Posterior cingulate gyrus (tissue), 11 donors: ENCODE data around the gene TRPT1.

Source experiments
- DNase-seq, 10 donors: peaks; one replicate each; pipeline versions ENCODE4 v3.0.0 to v3.0.0-alpha.2; 2020 to 2021; ENCODE audit warnings: mixed read lengths in 3 of 10
- intact Hi-C: fragments of 100-400 bp; cut with DNase I; formaldehyde crosslinking; loops from one replicate; pipeline ENCODE4 v1.15.1; 2023

The TRPT1 gene

GRCh38 chr11:64233913-64234586 is 8.1 kb upstream of the TRPT1 start, which contains the start of gene VEGFB:
Gene VEGFB (plus strand): TSS chr11:64234584. CDS start chr11:64234834, 250 bp downstream.
- DNase-seq: peak in 7 of 10 donors; percentile 47 to 94 (median 73)
- intact Hi-C loops: loop anchor here (10.0 kb wide), 1 partner anchor 49 kb away; the partner anchor contains the start of gene STIP1

DNA sequence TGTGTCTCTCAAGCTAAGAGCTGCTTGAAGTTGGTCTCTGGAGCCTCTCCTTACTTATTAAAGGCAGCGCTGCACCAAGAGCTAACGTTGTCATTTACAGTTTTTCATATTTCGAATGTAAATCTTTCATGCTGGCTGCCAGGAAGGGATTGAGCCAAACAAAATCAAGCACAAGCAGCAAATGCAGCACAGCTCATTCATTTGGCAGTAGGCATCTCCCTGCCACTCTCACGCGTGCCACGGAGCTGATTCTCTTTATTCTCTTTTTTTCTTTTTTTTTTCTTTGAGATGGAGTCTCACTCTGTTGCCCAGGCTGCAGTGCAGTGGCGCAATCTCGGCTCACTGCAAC is 7.0 kb upstream of the TRPT1 start:
- no peak for DNase-seq
- intact Hi-C loops: loop anchor here (10.0 kb wide), 1 partner anchor 48 kb away; the partner anchor contains the start of gene STIP1

DNA sequence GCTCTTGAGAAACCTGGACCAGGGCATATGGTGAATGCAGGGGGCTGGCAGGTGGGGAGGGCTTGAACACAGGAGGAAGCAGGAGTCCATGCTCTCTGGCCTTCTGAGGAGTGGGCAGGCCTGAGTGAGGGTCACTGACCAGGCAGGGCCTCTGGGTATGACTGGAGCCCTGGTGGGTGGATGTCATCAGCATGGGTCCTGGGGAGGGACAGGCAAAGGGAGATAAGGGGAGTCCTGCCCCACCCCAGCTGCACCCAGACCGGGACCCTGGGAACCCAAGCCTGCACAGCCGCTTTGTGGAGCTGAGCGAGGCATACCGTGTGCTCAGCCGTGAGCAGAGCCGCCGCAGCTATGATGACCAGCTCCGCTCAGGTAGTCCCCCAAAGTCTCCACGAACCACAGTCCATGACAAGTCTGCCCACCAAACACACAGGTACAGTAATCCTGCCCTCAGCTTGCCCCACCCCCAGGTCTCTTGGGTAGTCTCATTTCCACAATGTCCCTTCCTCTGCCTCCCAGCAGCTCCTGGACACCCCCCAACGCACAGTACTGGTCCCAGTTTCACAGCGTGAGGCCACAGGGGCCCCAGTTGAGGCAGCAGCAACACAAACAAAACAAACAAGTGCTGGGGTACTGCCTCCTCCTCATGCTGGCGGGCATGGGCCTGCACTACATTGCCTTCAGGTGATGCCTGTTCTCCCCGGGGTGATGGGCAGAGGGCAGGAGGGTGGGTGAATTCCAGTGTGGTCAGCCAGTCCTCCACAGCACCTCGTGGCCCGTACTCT is 6.4 kb upstream of the TRPT1 start:
- no peak for DNase-seq

DNA sequence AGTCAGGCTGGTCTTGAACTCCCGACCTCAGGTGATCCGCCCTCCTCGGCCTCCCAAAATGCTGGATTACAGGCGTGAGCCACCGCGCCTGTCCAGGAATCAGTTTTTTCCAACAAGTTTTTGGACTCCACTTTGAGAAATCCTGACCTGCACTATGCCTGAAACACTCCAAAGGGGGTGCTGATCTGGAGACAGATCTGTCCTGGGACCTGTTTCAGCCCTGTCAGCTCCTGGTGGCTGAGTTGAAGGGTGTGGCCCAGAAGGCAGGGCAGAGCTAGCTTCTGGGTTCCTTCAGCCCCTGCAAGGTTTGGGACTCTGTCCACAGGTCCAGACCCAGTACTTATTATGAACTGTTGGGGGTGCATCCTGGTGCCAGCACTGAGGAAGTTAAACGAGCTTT is 5.6 kb upstream of the TRPT1 start:
- intact Hi-C loops: loop anchor here (10.0 kb wide), 1 partner anchor 47 kb away; the partner anchor contains the start of gene STIP1
- no peak for DNase-seq

More for the DNA sequence above, 6.4 kb upstream of the TRPT1 start:
- intact Hi-C loops: loop anchor here (10.0 kb wide), 1 partner anchor 48 kb away; the partner anchor contains the start of gene STIP1

DNA sequence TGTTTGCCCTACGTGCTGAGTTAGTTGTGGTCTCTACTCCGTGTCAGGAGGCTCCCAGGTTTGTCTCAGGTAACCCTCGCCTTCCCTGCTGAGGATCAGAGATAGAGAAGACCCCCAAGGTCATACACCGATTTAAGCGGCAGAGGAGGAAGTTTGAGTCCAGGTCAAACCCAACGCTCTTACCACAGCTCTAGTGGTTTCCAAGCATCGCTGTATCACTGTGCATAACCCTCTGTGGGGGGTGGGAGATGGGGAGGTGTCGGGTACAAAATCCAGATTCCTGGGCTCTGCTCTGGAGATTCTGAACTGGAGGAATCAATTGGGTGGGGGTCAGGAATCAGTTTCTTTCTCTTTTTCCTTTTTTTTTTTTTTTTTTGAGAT is 5.0 kb upstream of the TRPT1 start:
- DNase-seq: no peak
- intact Hi-C loops: loop anchor here (10.0 kb wide), 1 partner anchor 46 kb away; the partner anchor contains the start of gene STIP1

DNA sequence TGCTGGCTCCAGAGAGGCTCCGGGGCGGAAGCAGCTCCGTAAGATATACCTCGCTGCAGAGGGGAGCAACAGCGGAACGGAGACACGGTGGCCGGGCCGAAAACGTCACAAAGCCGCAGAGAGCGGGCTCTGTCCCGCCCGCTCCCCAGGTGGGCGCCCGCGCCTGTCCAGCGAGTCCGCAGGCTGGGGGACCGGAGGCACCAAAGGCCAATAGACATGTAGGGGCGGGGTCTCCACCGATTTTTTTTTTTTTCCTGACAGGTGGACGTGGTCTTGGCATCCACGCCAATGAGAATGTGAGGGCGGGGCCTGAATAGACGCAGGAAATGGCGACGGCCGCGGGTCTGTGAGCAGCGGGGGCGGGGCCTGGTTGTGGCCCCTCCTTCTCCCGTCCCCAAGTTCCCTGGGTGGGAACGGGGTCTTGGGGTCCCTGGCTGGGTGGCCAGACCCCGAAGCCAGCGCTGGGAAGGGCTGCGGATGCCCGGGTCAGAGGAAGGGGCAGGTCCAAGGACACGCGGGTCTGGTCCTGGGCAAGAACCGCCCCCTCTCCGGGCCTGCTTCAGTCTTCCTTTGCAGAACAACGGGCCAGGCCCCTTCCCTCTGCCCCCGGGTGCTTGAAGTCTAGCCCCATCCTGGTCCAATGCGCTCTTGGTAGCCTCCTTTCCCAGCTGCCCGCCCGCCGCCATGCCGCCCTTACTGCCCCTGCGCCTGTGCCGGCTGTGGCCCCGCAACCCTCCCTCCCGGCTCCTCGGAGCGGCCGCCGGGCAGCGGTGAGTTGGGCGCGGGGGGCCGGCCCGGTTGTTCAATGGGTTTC is 4.4 kb upstream of the TRPT1 start, which contains the start of gene DNAJC4:
Gene DNAJC4, plus strand, starts transcription at position 378 of the 814 bp plus-strand sequence. Its CDS starts 307 bp downstream, at position 685.
- DNase-seq: peak; percentile 83 to 99 (median 92)
- intact Hi-C loops: loop anchor here (10.0 kb wide), 1 partner anchor 46 kb away; the partner anchor contains the start of gene STIP1

GRCh38 chr11:64229744-64230170 is 3.8 kb upstream of the TRPT1 start:
- intact Hi-C loops: loop anchor here (10.0 kb wide), 1 partner anchor 45 kb away; the partner anchor contains the start of gene STIP1
- DNase-seq: no peak

- DNase-seq: no peak
- intact Hi-C loops: no loop called here
These were observed 3.2 kb upstream of the TRPT1 start for GRCh38 chr11:64229090-64229743.

- intact Hi-C loops: no loop called here
- no peak for DNase-seq
These were observed 1.5 kb upstream of the TRPT1 start for GRCh38 chr11:64227405-64227956.

GRCh38 chr11:64226507-64227051 is 593 bp upstream of the TRPT1 start:
- intact Hi-C loops: no loop called here
- DNase-seq: peak in 4 of 10 donors; percentile 31 to 92 (median 66)

DNA sequence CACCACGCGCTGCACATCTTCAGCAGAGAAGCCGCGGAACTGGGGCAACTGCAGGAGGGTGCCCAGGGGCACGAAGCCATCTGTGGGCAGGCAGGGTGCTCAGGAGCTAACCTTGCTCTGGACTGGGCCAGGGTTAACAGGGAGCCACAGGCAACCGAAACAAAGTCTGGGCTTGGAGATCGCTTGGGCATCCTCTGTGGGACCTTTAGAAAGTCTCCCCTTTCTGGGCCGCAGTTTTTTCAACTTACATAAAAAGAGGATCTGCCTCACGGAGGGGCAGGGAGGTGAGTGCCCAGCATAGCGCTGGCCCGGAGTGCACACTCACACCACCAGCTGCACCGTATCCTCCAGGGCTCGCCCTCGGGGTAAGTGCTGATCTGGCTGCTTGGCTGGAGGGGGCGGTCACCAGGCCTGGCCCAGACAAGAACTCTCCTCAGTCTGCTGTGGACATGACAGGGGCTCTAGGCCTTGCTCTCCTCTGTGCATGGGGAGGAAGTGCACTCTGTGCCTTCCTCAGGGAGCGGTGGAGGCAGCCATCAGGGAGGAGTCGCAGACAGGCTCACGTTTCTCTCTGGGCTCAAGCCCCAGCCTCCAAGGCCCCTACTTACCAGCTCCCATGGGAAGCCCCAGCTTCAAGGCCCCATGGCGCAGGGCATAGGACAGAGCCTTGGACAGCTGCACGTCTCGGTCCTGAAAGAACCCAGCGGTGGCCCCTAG is 937 bp downstream of the TRPT1 start:
- intact Hi-C loops: no loop called here
- no peak for DNase-seq

- intact Hi-C loops: no loop called here
- DNase-seq: no peak
These were observed 1.7 kb downstream of the TRPT1 start for GRCh38 chr11:64224151-64224890.

GRCh38 chr11:64223001-64223651 is 2.9 kb downstream of the TRPT1 start:
- DNase-seq: no peak
- intact Hi-C loops: no loop called here

DNA sequence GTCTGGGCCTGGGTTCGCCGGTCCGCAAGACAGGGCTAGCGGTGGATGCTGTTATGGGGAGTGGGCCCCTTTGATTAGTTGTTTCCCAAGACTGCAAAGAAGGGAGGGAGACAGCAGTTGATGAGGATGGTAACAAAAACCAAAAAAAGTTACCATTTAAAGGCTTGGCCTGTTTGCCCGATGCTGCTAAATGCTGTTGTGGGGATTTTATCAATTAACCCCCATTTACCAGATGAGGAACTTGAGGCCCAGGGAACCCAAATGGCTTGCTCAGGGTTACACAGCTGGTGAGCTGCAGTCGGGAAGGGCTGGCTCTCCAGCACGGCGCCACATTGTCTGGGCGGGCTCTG is 3.4 kb downstream of the TRPT1 start:
- DNase-seq: no peak

GRCh38 chr11:64220798-64221197 is 5.2 kb downstream of the TRPT1 start:
- no peak for DNase-seq
- intact Hi-C loops: no loop called here

More for the DNA sequence above, 3.4 kb downstream of the TRPT1 start:
- intact Hi-C loops: no loop called here

- no peak for DNase-seq
These were observed 5.7 kb downstream of the TRPT1 start for GRCh38 chr11:64220271-64220670.

DNA sequence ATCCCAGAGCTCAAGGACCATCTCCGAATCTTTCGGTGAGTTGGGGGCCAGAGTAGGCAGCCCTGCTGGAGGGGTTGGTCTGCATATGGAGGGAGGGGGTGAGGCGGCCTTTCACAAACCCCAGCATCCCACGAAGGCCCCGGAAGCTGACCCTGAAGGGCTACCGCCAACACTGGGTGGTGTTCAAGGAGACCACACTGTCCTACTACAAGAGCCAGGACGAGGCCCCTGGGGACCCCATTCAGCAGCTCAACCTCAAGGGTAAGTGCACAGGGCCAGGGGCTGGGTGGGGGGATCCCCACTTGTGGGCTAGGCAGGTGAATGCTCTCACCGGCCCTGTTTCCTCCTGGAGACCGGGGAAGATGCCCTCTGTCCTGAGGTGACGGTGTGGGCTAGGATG is 6.2 kb downstream of the TRPT1 start:
- intact Hi-C loops: no loop called here
- DNase-seq: no peak

More at GRCh38 chr11:64220271-64220670, 5.7 kb downstream of the TRPT1 start:
- intact Hi-C loops: no loop called here

DNA sequence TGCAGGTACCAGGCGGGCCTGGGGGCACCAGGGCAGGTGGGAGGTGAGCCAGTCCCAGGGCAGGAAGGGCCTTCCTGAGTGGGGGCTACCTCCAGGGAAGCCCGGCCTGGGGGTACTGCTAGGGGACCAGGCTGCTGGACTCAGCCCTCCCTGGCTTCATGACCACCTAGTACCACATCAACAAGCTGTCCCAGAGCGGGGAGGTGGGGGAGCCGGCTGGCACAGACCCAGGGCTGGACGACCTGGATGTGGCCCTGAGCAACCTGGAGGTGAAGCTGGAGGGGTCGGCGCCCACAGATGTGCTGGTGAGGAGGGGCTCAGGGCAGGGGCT is 6.7 kb downstream of the TRPT1 start:
- DNase-seq: no peak

More for the DNA sequence above, 6.7 kb downstream of the TRPT1 start:
- intact Hi-C loops: no loop called here
